ENCODE results near the gene SLC4A8. TPM values are rescaled to one million over a fixed set of nuclear protein-coding genes. Genes with fewer than 3 reads are reported as not detected.

Gene SLC4A8
- total and polyA plus RNA-seq, 9 of the 15 experiments (the other 6 are each of a cell fraction or from before 2014, with no cell fraction given) = 0.04 to 1.5 (median 0.12) TPM; not detected in 2

GRCh38 chr12:51386351-51386750 is 38.3 kb upstream of the SLC4A8 start:
- H3K36me3 ChIP-seq (ENCODE audit: control insufficient read depth, insufficient read depth, low read length) = no peaks in the 10 kb centered on the region
- H3K9me3 ChIP-seq (replicated peaks; ENCODE audit: control insufficient read depth, insufficient read depth, low read depth, low read length) = no peaks in the 10 kb centered on the region
- ATAC-seq (no peak), DNase-seq (ENCODE audit: extremely low read depth in 1 of 4, low spot score in 3 of 4) (no peak), FAIRE-seq (no peak)
- H3K27ac ChIP-seq (ENCODE audit: extremely low read depth, low read depth, low read length) = no peak overlapping the region
- in situ Hi-C loops (cut with MboI) (no loop called here), intact Hi-C loops (cut with micrococcal nuclease) (no loop called here)
- no TSS peak for BruUV-seq (replicated peaks)
- ChIA-PET CTCF (ENCODE audit: low intra/inter-chr PET ratio) (no interaction called here), POLR2A (interaction anchor here (0.8 to 1.8 kb wide), 3 partner anchors 12 to 540 kb away, joined by 3 to 6 read pairs (median 3); no protein-coding TSS in a partner anchor)
- no peaks in the 10 kb centered on the region; the same call in 1 of the 2 replicates for H4K20me1 ChIP-seq (replicated peaks; ENCODE audit: control insufficient read depth, insufficient read depth, low read length)
- H2AFZ ChIP-seq (ENCODE audit: low read depth, low read length) = no peak overlapping the region
- no peaks in the 10 kb centered on the region for H3K79me2 ChIP-seq (ENCODE audit: control insufficient read depth, insufficient read depth, low read length)
- no peaks in the 10 kb centered on the region for H3K9me1 ChIP-seq (ENCODE audit: control insufficient read depth, insufficient read depth, low read length)
- no peak overlapping the region for H3K4me3 ChIP-seq
- H3K4me1 ChIP-seq (replicated peaks in 1 of 2; ENCODE audit: control insufficient read depth in 2 of 2, insufficient read depth in 2 of 2, low read length in 2 of 2) = peaks cover 26 to 39% of the 10 kb centered on the region in 2 experiments
- no peaks in the 10 kb centered on the region for H3K27me3 ChIP-seq (ENCODE audit: control insufficient read depth in 2 of 2, insufficient read depth in 2 of 2, low read length in 2 of 2)
- no peak overlapping the region for H3K4me2 ChIP-seq (ENCODE audit: insufficient read depth, low read length)
- no peak overlapping the region for H3K9ac ChIP-seq (ENCODE audit: insufficient read depth in 1 of 2, low read depth in 2 of 2, low read length in 2 of 2)
- 52% methylated on average over 4 of the region's 4 CpGs for WGBS (ENCODE audit: insufficient coverage, low coverage, missing lambda C conversion rate)
- TF ChIP-seq THRAP3 (IDR thresholded peaks at IDR 0.05; ENCODE audit: borderline replicate concordance) = no peak
- no peak for TF ChIP-seq ZNF609 (CRISPR knock-in tag; IDR thresholded peaks at IDR 0.05; ENCODE audit: borderline replicate concordance)
- no peak for TF ChIP-seq RAD21 (CRISPR knock-in tag; conservative IDR thresholded peaks at IDR 0.05 in 1 of 2, IDR thresholded peaks at IDR 0.05 in 1 of 2)
- no peak for TF ChIP-seq CBFA2T3 (IDR thresholded peaks at IDR 0.05)
- no peak for TF ChIP-seq E2F1 (CRISPR knock-in tag; IDR thresholded peaks at IDR 0.05)
- no peak for TF ChIP-seq IFI16 (CRISPR knock-in tag; IDR thresholded peaks at IDR 0.05)
- no peak for TF ChIP-seq KHSRP (IDR thresholded peaks at IDR 0.05)
- no peak for TF ChIP-seq SRSF7 (optimal IDR thresholded peaks at IDR 0.05; ENCODE audit: low read depth, low read length)
- no peak for TF ChIP-seq TCF7 (IDR thresholded peaks at IDR 0.05; ENCODE audit: borderline replicate concordance)
- no peak for TF ChIP-seq HBP1 (CRISPR knock-in tag; IDR thresholded peaks at IDR 0.05)
- no peak for TF ChIP-seq COPS2 (conservative IDR thresholded peaks at IDR 0.05)
- no peak for TF ChIP-seq ZNF274 (IDR thresholded peaks at IDR 0.05; ENCODE audit: borderline replicate concordance, low read depth, low read length)
- TF ChIP-seq CREB5 (CRISPR knock-in tag; IDR thresholded peaks at IDR 0.05) = no peak
- no peak for TF ChIP-seq HOXB6 (CRISPR knock-in tag; IDR thresholded peaks at IDR 0.05; ENCODE audit: borderline replicate concordance)

Data from K562 (cell line).